Spleen (tissue), 11 donors: ENCODE data around the gene AKAP13. TPM values are rescaled to one million over a fixed set of nuclear protein-coding genes. Genes with fewer than 3 reads are reported as not detected.

Source experiments
- DNase-seq: peaks from one replicate; pipeline ENCODE4 v3.0.0-alpha.2; 2020
- H3K27ac ChIP-seq, 8 donors: fragments of 200-600 bp; sonication (generic) in 7 of 8; 1 replicate in 4 of 8; 2 replicates in 4 of 8; pipeline versions ENCODE4 v1.5.0 to v1.8.0; 2016 to 2021; ENCODE audit warnings: inconsistent platforms in 4 of 8, mild to moderate bottlenecking in 4 of 8, moderate library complexity in 1 of 8
- H3K27me3 ChIP-seq, 7 donors: fragments of 200-600 bp; sonication (generic) in 6 of 7; replicated peaks in 1 of 7; 1 replicate in 4 of 7; 2 replicates in 3 of 7; pipeline versions ENCODE4 v1.5.0 to v1.8.0; 2016 to 2021; ENCODE audit warnings: inconsistent platforms in 3 of 7, mild to moderate bottlenecking in 1 of 7
- H3K36me3 ChIP-seq, 6 donors: fragments of 200-600 bp; sonication (generic) in 5 of 6; 1 replicate in 4 of 6; 2 replicates in 2 of 6; pipeline versions ENCODE4 v1.5.0 to v1.8.0; 2016 to 2021; ENCODE audit warnings: inconsistent platforms in 2 of 6
- H3K4me1 ChIP-seq, 6 donors: fragments of 200-600 bp; sonication (generic) in 5 of 6; 1 replicate in 3 of 6; 2 replicates in 3 of 6; pipeline versions ENCODE4 v1.5.0 to v1.8.0; 2016 to 2021; ENCODE audit warnings: inconsistent platforms in 3 of 6
- H3K4me3 ChIP-seq, 8 donors: fragments of 200-600 bp; sonication (generic) in 7 of 8; 1 replicate in 4 of 8; 2 replicates in 4 of 8; pipeline versions ENCODE4 v1.5.0 to v1.8.0; 2016 to 2021; ENCODE audit warnings: inconsistent platforms in 4 of 8, mild to moderate bottlenecking in 4 of 8, moderate library complexity in 2 of 8
- H3K9me3 ChIP-seq, 8 donors: fragments of 200-600 bp; sonication (generic) in 7 of 8; 1 replicate in 4 of 8; 2 replicates in 4 of 8; pipeline versions ENCODE4 v1.5.0 to v1.8.0; 2016 to 2021; ENCODE audit warnings: inconsistent platforms in 4 of 8
- POLR2A ChIP-seq, 3 donors: fragments of 450-650 bp; IDR thresholded peaks; one replicate each; pipeline ENCODE4 v1.5.1; 2017; ENCODE audit warnings: antibody characterized with exemption in 3 of 3, mild to moderate bottlenecking in 1 of 3
- POLR2AphosphoS5 ChIP-seq, 3 donors: sonication (generic); formaldehyde crosslinking; IDR thresholded peaks; one replicate each; pipeline ENCODE4 v1.5.1; 2017; ENCODE audit warnings: antibody characterized with exemption in 3 of 3
- WGBS, 5 donors: extraction: QIAGEN DNeasy Blood & Tissue Kit in 3 of 5; methylation state at CpG; one replicate each; pipeline versions ENCODE4 v1.1.5 to v1.1.7; 2013 to 2018; 5-methylcytosine and 5-hydroxymethylcytosine counted together
- intact Hi-C: fragments of 100-400 bp; cut with DNase I; formaldehyde crosslinking; loops from one replicate; pipeline ENCODE4 v1.15.0; 2023; ENCODE audit warnings: low total_unique reads
- polyA plus RNA-seq, 3 donors: library from polyadenylated mRNA; stranded (reverse); fragments of 200-250 nt; gene quantifications; one replicate each; pipeline ENCODE4 v1.2.1, GENCODE V29; 2013
- total RNA-seq, 7 donors: library from RNA; depleted of rRNA in 3 of 7; stranded (reverse); fragments of >200 nt in 3 of 7; fragmentation: NEBNext Ultra II Directional in 4 of 7; extraction: Animal tissue kit (Norgen Biotek cat#: 25700) in 4 of 7; gene quantifications; one replicate each; pipeline versions ENCODE4 v1.1.0 to v1.2.1, GENCODE V29; 2016 to 2021
- TF ChIP-seq, protein P1 (sequence below), 11 experiments: fragments of 200-600 bp in 7 of 11; fragments of 450-650 bp in 4 of 11; sonication (generic) in 4 of 11; IDR thresholded peaks in 8 of 11; conservative IDR thresholded peaks in 3 of 11; 1 replicate in 7 of 11; 2 replicates in 4 of 11; pipeline versions ENCODE4 v1.4.0 to v1.8.0; 2016 to 2021; ENCODE audit warnings: antibody characterized with exemption in 11 of 11, inconsistent platforms in 4 of 11, mild to moderate bottlenecking in 1 of 11
- donor health status: healthy with polysubstance abuse.
- donor health status: DM: no; HTN: no; CAD: no; lungs with moderate emphysema.
- donor health status: DM: no; HTN: no; CAD: no.
- donor health status: Bipolar disorder and iron deficiency.
- donor health status: healthy.
- donor health status: DM: no; HTN: no; CAD: no.
- donor health status: DM: yes; HTN: yes; CAD: no.

AKAP13 gene
- total and polyA plus RNA-seq, 10 donors, result 35.4 to 413 (median 260) TPM

DNA sequence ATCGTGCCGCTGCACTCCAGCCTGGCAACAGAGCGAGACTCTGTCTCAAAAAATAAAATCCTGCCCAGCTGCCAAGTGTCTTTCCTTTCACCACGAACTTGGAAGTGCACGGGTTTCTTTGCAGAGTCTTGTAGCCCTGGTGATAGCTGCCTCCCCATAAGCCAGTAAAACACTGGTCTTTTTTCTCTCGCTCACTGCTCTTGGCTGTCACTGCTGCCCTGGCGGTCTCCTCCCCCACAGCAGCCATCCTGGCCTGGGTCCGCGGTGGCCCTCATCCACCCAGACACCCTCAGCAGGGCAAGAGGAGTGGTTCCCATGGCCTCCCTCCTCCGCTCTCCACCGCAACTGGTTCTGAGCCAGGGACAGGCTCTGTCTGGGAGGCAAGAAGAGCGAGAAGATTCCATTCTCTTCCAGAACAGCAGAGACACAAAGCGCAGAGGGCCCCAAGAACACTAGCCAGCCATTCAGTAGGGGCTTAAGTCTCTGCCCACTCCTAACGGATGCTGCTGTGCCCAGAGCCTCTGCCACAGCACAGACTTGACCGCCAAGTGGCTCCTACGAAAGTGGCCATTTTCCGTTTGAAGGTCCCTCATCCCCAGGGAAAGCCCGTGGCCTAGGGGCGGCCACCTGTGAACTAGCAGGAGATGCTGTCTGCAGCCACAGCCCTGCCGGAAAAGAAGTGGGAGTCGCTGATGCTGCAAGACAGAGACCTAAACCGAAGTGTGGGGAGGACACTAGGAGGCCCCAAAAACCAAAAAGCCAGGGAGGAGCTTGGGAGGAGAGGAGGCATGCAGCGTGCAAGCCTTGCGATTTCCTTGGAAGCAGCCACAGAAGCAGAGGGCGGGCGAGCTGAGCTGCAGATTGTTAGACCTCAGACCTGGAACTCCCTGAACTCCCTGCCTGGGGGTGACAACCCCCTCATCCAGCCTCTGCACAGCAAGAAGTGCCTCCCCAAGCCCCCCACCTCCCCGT is 370.2 kb downstream of the AKAP13 start:
- Histone ChIP-seq H3K27me3 (no peaks in the 10 kb centered on the region), H3K4me1 (peaks cover 0 to 49% (median 18%) of the 10 kb centered on the region in 6 donors), H3K36me3 (peaks cover under 1 to 43% (median 33%) of the 10 kb centered on the region in 6 donors), H3K9me3 (no peaks in the 10 kb centered on the region), H3K4me3 (no peak overlapping the region), H3K27ac (peak overlapping the region in 7 of 8 donors; percentile 35 to 65 (median 48))
- 54 to 70% (median 67%) methylated on average over 23 to 27 of the region's 27 CpGs for WGBS, 5 donors
- intact Hi-C loops, result no loop called here
- peak; percentile 75 to 85 (median 81) for TF ChIP-seq POLR2AphosphoS5 (IDR thresholded peaks at IDR 0.05)
- no peak for TF ChIP-seq POLR2A (IDR thresholded peaks at IDR 0.05)
- TF ChIP-seq, protein P1, sequence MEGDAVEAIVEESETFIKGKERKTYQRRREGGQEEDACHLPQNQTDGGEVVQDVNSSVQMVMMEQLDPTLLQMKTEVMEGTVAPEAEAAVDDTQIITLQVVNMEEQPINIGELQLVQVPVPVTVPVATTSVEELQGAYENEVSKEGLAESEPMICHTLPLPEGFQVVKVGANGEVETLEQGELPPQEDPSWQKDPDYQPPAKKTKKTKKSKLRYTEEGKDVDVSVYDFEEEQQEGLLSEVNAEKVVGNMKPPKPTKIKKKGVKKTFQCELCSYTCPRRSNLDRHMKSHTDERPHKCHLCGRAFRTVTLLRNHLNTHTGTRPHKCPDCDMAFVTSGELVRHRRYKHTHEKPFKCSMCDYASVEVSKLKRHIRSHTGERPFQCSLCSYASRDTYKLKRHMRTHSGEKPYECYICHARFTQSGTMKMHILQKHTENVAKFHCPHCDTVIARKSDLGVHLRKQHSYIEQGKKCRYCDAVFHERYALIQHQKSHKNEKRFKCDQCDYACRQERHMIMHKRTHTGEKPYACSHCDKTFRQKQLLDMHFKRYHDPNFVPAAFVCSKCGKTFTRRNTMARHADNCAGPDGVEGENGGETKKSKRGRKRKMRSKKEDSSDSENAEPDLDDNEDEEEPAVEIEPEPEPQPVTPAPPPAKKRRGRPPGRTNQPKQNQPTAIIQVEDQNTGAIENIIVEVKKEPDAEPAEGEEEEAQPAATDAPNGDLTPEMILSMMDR (IDR thresholded peaks at IDR 0.05 in 8 of 11, conservative IDR thresholded peaks at IDR 0.05 in 3 of 11), result no peak
- peak; percentile 74 for DNase-seq

DNA sequence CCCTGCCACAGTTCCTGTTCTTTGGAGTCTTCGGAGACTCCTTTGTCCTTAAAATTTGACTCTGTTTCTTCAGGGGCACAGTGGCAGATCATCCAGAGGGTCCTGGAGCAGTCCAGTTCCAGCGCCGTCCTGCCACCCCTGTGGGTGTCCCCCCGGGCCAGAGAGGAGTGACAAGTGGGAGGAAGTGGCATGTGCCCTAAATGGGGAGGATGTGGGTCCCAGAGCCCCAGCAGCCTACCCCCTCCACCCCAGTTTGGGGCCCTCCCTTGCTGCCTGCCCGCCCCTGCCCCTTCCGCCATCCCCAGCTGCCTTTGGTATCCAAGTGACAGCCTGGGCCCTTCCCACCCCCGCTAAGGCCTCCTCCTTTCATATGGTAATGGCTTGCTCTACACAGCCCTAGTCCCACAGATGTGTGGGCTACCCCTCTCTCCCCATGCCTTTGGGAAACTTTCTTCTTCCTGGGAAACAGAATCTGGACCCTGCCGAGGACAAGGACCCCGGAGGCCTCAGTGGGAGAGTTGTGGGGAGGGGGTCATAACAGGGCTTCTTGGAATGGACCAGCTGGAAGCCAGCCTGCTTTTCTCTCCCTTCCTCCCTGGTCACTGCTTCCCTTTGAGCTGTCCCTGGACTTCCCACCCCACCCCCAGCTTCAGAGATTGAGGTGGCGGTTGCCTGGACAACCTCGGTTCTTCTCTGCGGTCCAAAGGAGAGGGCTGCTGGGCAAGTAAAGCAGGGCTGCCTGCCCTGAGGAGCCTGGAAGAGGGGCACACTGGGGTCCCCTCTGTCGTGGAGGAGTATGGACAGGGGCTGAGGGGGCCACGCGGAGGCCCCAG is 371.1 kb downstream of the AKAP13 start:
- H3K9me3 ChIP-seq, result no peaks in the 10 kb centered on the region
- no peak for TF ChIP-seq POLR2A (IDR thresholded peaks at IDR 0.05)
- no peak for TF ChIP-seq POLR2AphosphoS5 (IDR thresholded peaks at IDR 0.05)
- TF ChIP-seq, protein P1 (IDR thresholded peaks at IDR 0.05 in 8 of 11, conservative IDR thresholded peaks at IDR 0.05 in 3 of 11), result no peak
- intact Hi-C loops, result no loop called here
- peaks cover 0 to 49% (median 18%) of the 10 kb centered on the region in 6 donors for H3K4me1 ChIP-seq
- H3K36me3 ChIP-seq, result peaks cover 0 to 34% (median 25%) of the 10 kb centered on the region in 6 donors
- 43 to 54% (median 52%) methylated on average over 13 to 15 of the region's 15 CpGs for WGBS, 5 donors
- no peak overlapping the region for H3K4me3 ChIP-seq
- no peaks in the 10 kb centered on the region for H3K27me3 ChIP-seq
- peak overlapping the region in 4 of 8 donors; percentile 15 to 64 (median 46) for H3K27ac ChIP-seq
- DNase-seq, result peak; percentile 70

DNA sequence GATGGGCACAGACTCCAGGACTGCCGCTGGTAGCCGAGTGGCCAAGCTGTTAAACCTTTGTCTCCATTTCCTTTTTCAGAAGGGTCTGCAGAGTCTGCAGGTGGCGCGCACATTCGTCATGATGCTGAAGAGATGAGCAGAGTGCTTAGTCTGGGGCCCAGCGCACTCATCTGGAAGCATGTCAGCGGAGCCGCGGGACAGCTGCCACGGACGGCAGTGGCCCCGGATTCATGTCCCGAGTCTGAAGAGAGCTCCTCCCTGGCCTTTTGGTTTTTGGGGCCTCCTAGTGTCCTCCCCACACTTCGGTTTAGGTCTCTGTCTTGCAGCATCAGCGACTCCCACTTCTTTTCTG is 371.7 kb downstream of the AKAP13 start:
- Histone ChIP-seq H3K4me3 (no peak overlapping the region), H3K27me3 (no peaks in the 10 kb centered on the region), H3K9me3 (no peaks in the 10 kb centered on the region), H3K36me3 (peaks cover 0 to 28% (median 19%) of the 10 kb centered on the region in 6 donors), H3K27ac (peak overlapping the region in 1 of 8 donors; percentile 64), H3K4me1 (peaks cover 0 to 49% (median 18%) of the 10 kb centered on the region in 6 donors)
- WGBS, 5 donors, result 86 to 90% (median 88%) methylated on average over 12 to 15 of the region's 15 CpGs; no CpG with 5 or more reads in 1 of the 5 donors
- TF ChIP-seq, protein P1 (IDR thresholded peaks at IDR 0.05 in 8 of 11, conservative IDR thresholded peaks at IDR 0.05 in 3 of 11), result no peak
- TF ChIP-seq POLR2A (IDR thresholded peaks at IDR 0.05) (no peak), POLR2AphosphoS5 (IDR thresholded peaks at IDR 0.05) (no peak)
- DNase-seq, result peak; percentile 60
- intact Hi-C loops, result no loop called here
